IMR-90 (cell line): ENCODE data around the gene ITPKA. TPM values are rescaled to one million over a fixed set of nuclear protein-coding genes. Genes with fewer than 3 reads are reported as not detected.

Experiments used
- ATAC-seq: fragments of 200-7000 bp; cut with Tn5 transposase; 2 replicates; pipeline ENCODE4 v1.9.1; 2020; ENCODE audit warnings: low read depth, mild to moderate bottlenecking, moderate library complexity
- BruUV-seq: library from RNA; stranded (reverse); fragments of 400-500 nt; replicated peaks from 2 replicates; lab custom pipeline; 2021; lab: Mats Ljungman, UMichigan
- CTCF ChIA-PET: fragments of 300-600 bp; formaldehyde crosslinking; extraction: SDS; loops from one replicate; lab custom pipeline; 2021; ENCODE audit warnings: antibody characterized with exemption; lab: Yijun Ruan, JAX
- POLR2A ChIA-PET: fragments of 300-600 bp; sonication (Branson Sonifier 250); formaldehyde crosslinking; loops from one replicate; lab custom pipeline; 2022; ENCODE audit warnings: antibody characterized with exemption; ENCODE audit not compliant: unreplicated experiment; lab: Charles Lee
- DNase-seq: peaks from one replicate; pipeline ENCODE4 v3.0.0; 2013
- H2AFZ ChIP-seq: replicated peaks from 2 replicates; pipeline ENCODE3; 2013; ENCODE audit warnings: low read length, mild to moderate bottlenecking; ENCODE audit not compliant: poor library complexity
- H2AK5ac ChIP-seq: 2 replicates; pipeline ENCODE4 v1.6.1; 2013; ENCODE audit warnings: low read depth, low read length, inconsistent platforms
- H2AK9ac ChIP-seq: replicated peaks from 2 replicates; pipeline ENCODE3; 2013; ENCODE audit warnings: mild to moderate bottlenecking, low read depth, low read length, moderate library complexity; ENCODE audit not compliant: poor library complexity
- H2BK120ac ChIP-seq: 2 replicates; pipeline ENCODE4 v1.6.1; 2013; ENCODE audit warnings: low read depth, low read length, inconsistent platforms
- H2BK15ac ChIP-seq: 3 replicates; pipeline ENCODE4 v1.6.1; 2013; ENCODE audit warnings: low read depth, low read length, inconsistent platforms
- H2BK20ac ChIP-seq: 2 replicates; pipeline ENCODE4 v1.6.1; 2013; ENCODE audit warnings: low read depth, mild to moderate bottlenecking, inconsistent platforms, low read length, moderate library complexity
- H2BK5ac ChIP-seq: 2 replicates; pipeline ENCODE4 v1.6.1; 2013; ENCODE audit warnings: mild to moderate bottlenecking, low read depth, low read length, inconsistent platforms; ENCODE audit not compliant: poor library complexity, severe bottlenecking
- H3K14ac ChIP-seq: replicated peaks from 2 replicates; pipeline ENCODE4 v1.6.1; 2013; ENCODE audit warnings: low read depth, low read length, inconsistent platforms
- H3K18ac ChIP-seq: 2 replicates; pipeline ENCODE4 v1.6.1; 2013; ENCODE audit warnings: low read depth, low read length, control low read depth
- H3K23ac ChIP-seq: 2 replicates; pipeline ENCODE4 v1.6.1; 2013; ENCODE audit warnings: low read depth, low read length, inconsistent platforms
- H3K27ac ChIP-seq: 2 replicates; pipeline ENCODE4 v1.5.1; 2013; ENCODE audit warnings: mild to moderate bottlenecking, control low read depth, low read length; ENCODE audit not compliant: insufficient read depth
- H3K27me3 ChIP-seq: 2 replicates; pipeline ENCODE4 v1.6.1; 2013; ENCODE audit warnings: low read length; ENCODE audit not compliant: control insufficient read depth, insufficient read depth
- H3K36me3 ChIP-seq: 2 replicates; pipeline ENCODE4 v1.6.1; 2013; ENCODE audit warnings: low read length, mixed read lengths; ENCODE audit not compliant: control insufficient read depth, insufficient read depth
- H3K4ac ChIP-seq: 2 replicates; pipeline ENCODE4 v1.6.1; 2013; ENCODE audit warnings: low read depth, low read length, inconsistent platforms
- H3K4me1 ChIP-seq: 2 replicates; pipeline ENCODE4 v1.6.1; 2013; ENCODE audit warnings: low read length, mixed read lengths; ENCODE audit not compliant: control insufficient read depth, insufficient read depth
- H3K4me2 ChIP-seq: 2 replicates; pipeline ENCODE4 v1.6.1; 2013; ENCODE audit warnings: low read depth, mild to moderate bottlenecking, control low read depth, low read length, moderate library complexity
- H3K4me3 ChIP-seq: 2 replicates; pipeline ENCODE4 v1.5.1; 2013; ENCODE audit warnings: low read depth, mild to moderate bottlenecking, control low read depth, low read length, moderate library complexity; ENCODE audit not compliant: insufficient read depth
- H3K56ac ChIP-seq: 2 replicates; pipeline ENCODE4 v1.6.1; 2013; ENCODE audit warnings: low read length, inconsistent platforms; ENCODE audit not compliant: insufficient read depth; ENCODE audit errors: extremely low read depth
- H3K79me1 ChIP-seq, 2 experiments: 2 replicates each; pipeline ENCODE4 v1.6.1; 2013; ENCODE audit warnings: low read length in 2 of 2, inconsistent platforms in 1 of 2, low read depth in 1 of 2
- H3K9ac ChIP-seq: 2 replicates; pipeline ENCODE4 v1.6.1; 2013; ENCODE audit warnings: low read depth, low read length, control low read depth
- H3K9me1 ChIP-seq: 2 replicates; pipeline ENCODE4 v1.6.1; 2013; ENCODE audit warnings: low read length, inconsistent platforms; ENCODE audit not compliant: insufficient read depth
- H3K9me3 ChIP-seq: 2 replicates; pipeline ENCODE4 v1.6.1; 2013; ENCODE audit warnings: low read length; ENCODE audit not compliant: control insufficient read depth, insufficient read depth
- H4K20me1 ChIP-seq: 2 replicates; pipeline ENCODE4 v1.6.1; 2013; ENCODE audit warnings: low read length, inconsistent platforms; ENCODE audit not compliant: insufficient read depth
- H4K5ac ChIP-seq: 2 replicates; pipeline ENCODE4 v1.6.1; 2013; ENCODE audit warnings: mild to moderate bottlenecking, low read depth, low read length, control low read depth
- H4K8ac ChIP-seq, 2 experiments: 2 replicates each; pipeline ENCODE4 v1.6.1; 2013; ENCODE audit warnings: low read depth in 2 of 2, low read length in 2 of 2, control low read depth in 1 of 2, inconsistent platforms in 1 of 2
- H4K91ac ChIP-seq: 2 replicates; pipeline ENCODE4 v1.6.1; 2013; ENCODE audit warnings: low read depth, low read length, inconsistent platforms; ENCODE audit not compliant: insufficient read depth
- BHLHE40 ChIP-seq: fragments of 150-350 bp; IDR thresholded peaks from 2 replicates; pipeline ENCODE4 v1.6.1; 2016; ENCODE audit warnings: mild to moderate bottlenecking, low read depth, low read length
- CEBPB ChIP-seq: IDR thresholded peaks from 2 replicates; pipeline ENCODE4 v1.6.1; 2012; ENCODE audit warnings: low read depth, low read length, improper control_type of control experiment
- CHD1 ChIP-seq: IDR thresholded peaks from 2 replicates; pipeline ENCODE4 v1.6.1; 2012; ENCODE audit warnings: low read depth, low read length, improper control_type of control experiment
- FOS ChIP-seq: fragments of 150-350 bp; IDR thresholded peaks from 2 replicates; pipeline ENCODE4 v1.6.1; 2016; ENCODE audit warnings: low read depth, low read length
- MAFK ChIP-seq: IDR thresholded peaks from 2 replicates; pipeline ENCODE4 v1.6.1; 2012; ENCODE audit warnings: low read depth, low read length, improper control_type of control experiment
- MAZ ChIP-seq: IDR thresholded peaks from 2 replicates; pipeline ENCODE4 v1.6.1; 2012; ENCODE audit warnings: low read depth, mild to moderate bottlenecking, low read length, improper control_type of control experiment, moderate library complexity, borderline replicate concordance
- MXI1 ChIP-seq: IDR thresholded peaks from 2 replicates; pipeline ENCODE4 v1.6.1; 2012; ENCODE audit warnings: low read depth, mild to moderate bottlenecking, low read length, moderate library complexity, borderline replicate concordance
- NFE2L2 ChIP-seq: fragments of 150-350 bp; IDR thresholded peaks from 2 replicates; pipeline ENCODE4 v1.6.1; 2016; ENCODE audit warnings: low read depth, mild to moderate bottlenecking, low read length
- POLR2A ChIP-seq: IDR thresholded peaks from 2 replicates; pipeline ENCODE4 v1.6.1; 2012; ENCODE audit warnings: mild to moderate bottlenecking, low read depth, low read length
- RAD21 ChIP-seq: IDR thresholded peaks from 2 replicates; pipeline ENCODE4 v1.6.1; 2012; ENCODE audit warnings: low read length, improper control_type of control experiment
- RCOR1 ChIP-seq: IDR thresholded peaks from 2 replicates; pipeline ENCODE4 v1.6.1; 2012; ENCODE audit warnings: mild to moderate bottlenecking, low read length, improper control_type of control experiment; ENCODE audit not compliant: insufficient replicate concordance
- RFX5 ChIP-seq: IDR thresholded peaks from 2 replicates; pipeline ENCODE4 v1.8.0; 2012; ENCODE audit warnings: low read depth, mild to moderate bottlenecking, low read length, moderate library complexity
- SMC3 ChIP-seq: fragments of 150-350 bp; IDR thresholded peaks from 2 replicates; pipeline ENCODE4 v1.6.1; 2016; ENCODE audit warnings: low read depth, mild to moderate bottlenecking, antibody characterized with exemption, low read length, moderate library complexity
- WGBS, 2 experiments: methylation state at CpG; one replicate each; pipeline versions ENCODE4 v1.1.5 to v1.1.7; 2013; ENCODE audit warnings: missing lambda C conversion rate in 2 of 2; ENCODE audit not compliant: insufficient read length in 1 of 2; ENCODE audit errors: extremely low coverage in 2 of 2; 5-methylcytosine and 5-hydroxymethylcytosine counted together
- dilution Hi-C: fragments of 300-500 bp; cut with HindIII; formaldehyde crosslinking; loops from one replicate; pipeline ENCODE4 v1.14.3; 2018; ENCODE audit warnings: low sequenced_read_pairs; ENCODE audit not compliant: unreplicated experiment
- in situ Hi-C: fragments of 300-500 bp; cut with MboI; formaldehyde crosslinking; loops from 3 replicates; pipeline ENCODE4 v1.14.3; 2019; ENCODE audit warnings: low sequenced_read_pairs, inconsistent platforms, mixed read lengths
- intact Hi-C: fragments of 100-400 bp; cut with micrococcal nuclease; formaldehyde crosslinking; loops from 2 replicates; pipeline ENCODE4 v1.10.0; 2022
- polyA plus RNA-seq, 3 experiments: library from polyadenylated mRNA; depleted of rRNA; stranded (reverse); fragments of >200 nt; gene quantifications; 2 replicates each; pipeline ENCODE4 v1.2.3, GENCODE V29; 2012; ENCODE audit warnings: low replicate concordance in 1 of 3
- total RNA-seq: library from RNA; depleted of rRNA; stranded (reverse); fragments of >200 nt; gene quantifications from 2 replicates; pipeline ENCODE4 v1.2.3, GENCODE V29; 2012
- TF ChIP-seq, protein P1 (sequence below): fragments of 150-350 bp; IDR thresholded peaks from 2 replicates; pipeline ENCODE4 v1.6.1; 2017; ENCODE audit warnings: mild to moderate bottlenecking, antibody characterized with exemption, low read length, low read depth
- TF ChIP-seq, protein P2 (sequence below): fragments of 150-350 bp; IDR thresholded peaks from 2 replicates; pipeline ENCODE4 v1.6.1; 2016; ENCODE audit warnings: low read depth, mild to moderate bottlenecking, low read length, moderate library complexity, borderline replicate concordance
- TF ChIP-seq, protein P3 (sequence below): conservative IDR thresholded peaks from 2 replicates; pipeline ENCODE4 v1.5.1; 2012; ENCODE audit warnings: mild to moderate bottlenecking, low read depth, low read length, improper control_type of control experiment

The ITPKA gene
- total and polyA plus RNA-seq, 2 of the 4 experiments (the other 2 are of a cell fraction) = 1.1 to 1.8 TPM

DNA sequence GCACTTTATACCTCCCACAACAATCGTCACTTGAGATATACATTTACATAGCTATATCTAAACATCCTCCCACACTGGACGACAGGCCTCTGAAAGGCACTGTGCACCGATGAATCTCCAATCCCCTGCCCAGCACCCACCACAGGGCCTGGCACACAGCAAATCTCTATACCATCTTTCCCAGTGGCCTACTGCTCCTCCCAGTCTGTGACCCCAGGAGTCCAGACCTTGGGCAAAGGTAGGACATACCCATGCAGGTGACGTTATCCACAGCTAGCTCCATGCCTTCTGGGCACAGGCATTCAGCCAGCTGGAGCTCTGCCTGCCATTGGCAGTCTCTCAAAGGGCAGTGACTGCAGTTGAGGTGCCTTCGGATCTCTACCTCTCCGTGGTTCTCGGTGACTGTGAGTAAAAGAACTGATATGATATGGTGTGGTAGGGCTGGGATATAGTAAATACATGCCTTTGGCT is 14.2 kb downstream of the ITPKA start:
- Histone ChIP-seq H3K79me1 (no peaks in the 10 kb centered on the region), H2AK9ac (no peak overlapping the region), H2BK15ac (no peak overlapping the region), H3K9me3 (no peaks in the 10 kb centered on the region), H3K4ac (no peak overlapping the region), H3K27me3 (peaks cover 29% of the 10 kb centered on the region), H3K36me3 (no peaks in the 10 kb centered on the region), H3K9me1 (no peaks in the 10 kb centered on the region), H3K18ac (no peak overlapping the region), H3K4me3 (no peak overlapping the region), H3K4me2 (no peak overlapping the region), H4K8ac (no peak overlapping the region), H2BK120ac (no peak overlapping the region), H3K56ac (no peak overlapping the region), H3K9ac (no peak overlapping the region), H3K23ac (no peak overlapping the region), H2BK20ac (no peak overlapping the region), H3K27ac (no peak overlapping the region), H4K91ac (no peak overlapping the region), H3K4me1 (peaks cover 2% of the 10 kb centered on the region; the same call in 1 of the 2 replicates), H2AK5ac (no peak overlapping the region), H2BK5ac (no peak overlapping the region), H2AFZ (no peak overlapping the region), H3K14ac (no peak overlapping the region), H4K5ac (no peak overlapping the region), H4K20me1 (no peaks in the 10 kb centered on the region)
- CTCF ChIA-PET = interaction anchor here (1.1 kb wide), 1 partner anchor 42 kb away, joined by 5 read pairs; no protein-coding TSS in a partner anchor
- TF ChIP-seq CHD1 (no peak), NFE2L2 (no peak), FOS (no peak), MAFK (no peak), RFX5 (no peak), BHLHE40 (no peak), MXI1 (no peak), RAD21 (no peak), RCOR1 (no peak), POLR2A (no peak), MAZ (no peak), CEBPB (no peak), SMC3 (no peak)
- TF ChIP-seq, protein P1, sequence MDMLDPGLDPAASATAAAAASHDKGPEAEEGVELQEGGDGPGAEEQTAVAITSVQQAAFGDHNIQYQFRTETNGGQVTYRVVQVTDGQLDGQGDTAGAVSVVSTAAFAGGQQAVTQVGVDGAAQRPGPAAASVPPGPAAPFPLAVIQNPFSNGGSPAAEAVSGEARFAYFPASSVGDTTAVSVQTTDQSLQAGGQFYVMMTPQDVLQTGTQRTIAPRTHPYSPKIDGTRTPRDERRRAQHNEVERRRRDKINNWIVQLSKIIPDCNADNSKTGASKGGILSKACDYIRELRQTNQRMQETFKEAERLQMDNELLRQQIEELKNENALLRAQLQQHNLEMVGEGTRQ = no peak
- TF ChIP-seq, protein P2, sequence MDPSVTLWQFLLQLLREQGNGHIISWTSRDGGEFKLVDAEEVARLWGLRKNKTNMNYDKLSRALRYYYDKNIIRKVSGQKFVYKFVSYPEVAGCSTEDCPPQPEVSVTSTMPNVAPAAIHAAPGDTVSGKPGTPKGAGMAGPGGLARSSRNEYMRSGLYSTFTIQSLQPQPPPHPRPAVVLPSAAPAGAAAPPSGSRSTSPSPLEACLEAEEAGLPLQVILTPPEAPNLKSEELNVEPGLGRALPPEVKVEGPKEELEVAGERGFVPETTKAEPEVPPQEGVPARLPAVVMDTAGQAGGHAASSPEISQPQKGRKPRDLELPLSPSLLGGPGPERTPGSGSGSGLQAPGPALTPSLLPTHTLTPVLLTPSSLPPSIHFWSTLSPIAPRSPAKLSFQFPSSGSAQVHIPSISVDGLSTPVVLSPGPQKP = no peak
- TF ChIP-seq, protein P3, sequence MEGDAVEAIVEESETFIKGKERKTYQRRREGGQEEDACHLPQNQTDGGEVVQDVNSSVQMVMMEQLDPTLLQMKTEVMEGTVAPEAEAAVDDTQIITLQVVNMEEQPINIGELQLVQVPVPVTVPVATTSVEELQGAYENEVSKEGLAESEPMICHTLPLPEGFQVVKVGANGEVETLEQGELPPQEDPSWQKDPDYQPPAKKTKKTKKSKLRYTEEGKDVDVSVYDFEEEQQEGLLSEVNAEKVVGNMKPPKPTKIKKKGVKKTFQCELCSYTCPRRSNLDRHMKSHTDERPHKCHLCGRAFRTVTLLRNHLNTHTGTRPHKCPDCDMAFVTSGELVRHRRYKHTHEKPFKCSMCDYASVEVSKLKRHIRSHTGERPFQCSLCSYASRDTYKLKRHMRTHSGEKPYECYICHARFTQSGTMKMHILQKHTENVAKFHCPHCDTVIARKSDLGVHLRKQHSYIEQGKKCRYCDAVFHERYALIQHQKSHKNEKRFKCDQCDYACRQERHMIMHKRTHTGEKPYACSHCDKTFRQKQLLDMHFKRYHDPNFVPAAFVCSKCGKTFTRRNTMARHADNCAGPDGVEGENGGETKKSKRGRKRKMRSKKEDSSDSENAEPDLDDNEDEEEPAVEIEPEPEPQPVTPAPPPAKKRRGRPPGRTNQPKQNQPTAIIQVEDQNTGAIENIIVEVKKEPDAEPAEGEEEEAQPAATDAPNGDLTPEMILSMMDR = no peak
- POLR2A ChIA-PET = no interaction called here
- in situ Hi-C loops (no loop called here), intact Hi-C loops (no loop called here), dilution Hi-C loops (no loop called here)
- DNase-seq (no peak), ATAC-seq (no peak)
- no TSS peak for BruUV-seq
- 58% methylated on average over 3 of the region's 7 CpGs; no CpG with 5 or more reads in 1 of the 2 experiments for whole genome bisulfite sequencing, 2 experiments
